Liver (tissue), 3 donors: ENCODE data around the gene SNRPB.

ENCODE experiments used
- FOXA1 ChIP-seq: IDR thresholded peaks from 2 replicates; pipeline ENCODE4 v1.6.1; 2016; ENCODE audit warnings: antibody characterized with exemption
- FOXA2 ChIP-seq: IDR thresholded peaks from 2 replicates; pipeline ENCODE4 v1.6.1; 2016; ENCODE audit warnings: antibody characterized with exemption
- GABPA ChIP-seq, 2 donors: IDR thresholded peaks in 1 of 2; conservative IDR thresholded peaks in 1 of 2; 2 replicates each; pipeline ENCODE4 v1.6.1; 2016; ENCODE audit warnings: antibody characterized with exemption in 2 of 2, mild to moderate bottlenecking in 1 of 2, moderate library complexity in 1 of 2
- HNF4A ChIP-seq, 2 donors: conservative IDR thresholded peaks; 2 replicates each; pipeline ENCODE4 v1.6.1; 2016; ENCODE audit warnings: antibody characterized with exemption in 2 of 2, mild to moderate bottlenecking in 2 of 2
- JUND ChIP-seq, 2 donors: IDR thresholded peaks; 2 replicates each; pipeline ENCODE4 v1.6.1; 2016; ENCODE audit warnings: antibody characterized with exemption in 2 of 2
- MAX ChIP-seq: IDR thresholded peaks from 2 replicates; pipeline ENCODE4 v1.6.1; 2016; ENCODE audit warnings: antibody characterized with exemption
- RAD21 ChIP-seq, 2 donors: IDR thresholded peaks; 2 replicates each; pipeline ENCODE4 v1.6.1; 2016; ENCODE audit warnings: antibody characterized with exemption in 2 of 2, mild to moderate bottlenecking in 2 of 2
- RXRA ChIP-seq, 2 donors: IDR thresholded peaks; 2 replicates each; pipeline ENCODE4 v1.6.1; 2017 to 2018; ENCODE audit warnings: antibody characterized with exemption in 2 of 2, mild to moderate bottlenecking in 1 of 2
- SP1 ChIP-seq: IDR thresholded peaks from 2 replicates; pipeline ENCODE4 v1.6.1; 2018; ENCODE audit warnings: antibody characterized with exemption, mild to moderate bottlenecking
- TAF1 ChIP-seq: conservative IDR thresholded peaks from 2 replicates; pipeline ENCODE4 v1.6.1; 2016; ENCODE audit warnings: antibody characterized with exemption, mild to moderate bottlenecking
- YY1 ChIP-seq: IDR thresholded peaks from 2 replicates; pipeline ENCODE4 v1.6.1; 2016; ENCODE audit warnings: antibody characterized with exemption, mild to moderate bottlenecking
- TF ChIP-seq, protein P1 (sequence below): fragments of 150-350 bp; IDR thresholded peaks from 2 replicates; pipeline ENCODE4 v1.5.1; 2017; ENCODE audit warnings: improper control_type of control experiment, low read depth, low read length; ENCODE audit not compliant: missing input control
- TF ChIP-seq, protein P2 (sequence below): IDR thresholded peaks from 2 replicates; pipeline ENCODE4 v1.6.1; 2016; ENCODE audit warnings: antibody characterized with exemption
- TF ChIP-seq, protein P3 (sequence below): IDR thresholded peaks from 2 replicates; pipeline ENCODE4 v1.6.1; 2016; ENCODE audit warnings: antibody characterized with exemption, mild to moderate bottlenecking
- donor health status: healthy.
- donor health status: healthy.

- TF ChIP-seq, protein P1, sequence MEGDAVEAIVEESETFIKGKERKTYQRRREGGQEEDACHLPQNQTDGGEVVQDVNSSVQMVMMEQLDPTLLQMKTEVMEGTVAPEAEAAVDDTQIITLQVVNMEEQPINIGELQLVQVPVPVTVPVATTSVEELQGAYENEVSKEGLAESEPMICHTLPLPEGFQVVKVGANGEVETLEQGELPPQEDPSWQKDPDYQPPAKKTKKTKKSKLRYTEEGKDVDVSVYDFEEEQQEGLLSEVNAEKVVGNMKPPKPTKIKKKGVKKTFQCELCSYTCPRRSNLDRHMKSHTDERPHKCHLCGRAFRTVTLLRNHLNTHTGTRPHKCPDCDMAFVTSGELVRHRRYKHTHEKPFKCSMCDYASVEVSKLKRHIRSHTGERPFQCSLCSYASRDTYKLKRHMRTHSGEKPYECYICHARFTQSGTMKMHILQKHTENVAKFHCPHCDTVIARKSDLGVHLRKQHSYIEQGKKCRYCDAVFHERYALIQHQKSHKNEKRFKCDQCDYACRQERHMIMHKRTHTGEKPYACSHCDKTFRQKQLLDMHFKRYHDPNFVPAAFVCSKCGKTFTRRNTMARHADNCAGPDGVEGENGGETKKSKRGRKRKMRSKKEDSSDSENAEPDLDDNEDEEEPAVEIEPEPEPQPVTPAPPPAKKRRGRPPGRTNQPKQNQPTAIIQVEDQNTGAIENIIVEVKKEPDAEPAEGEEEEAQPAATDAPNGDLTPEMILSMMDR = no peak
- no peak for TF ChIP-seq RAD21 (IDR thresholded peaks at IDR 0.05)
- no peak for TF ChIP-seq TAF1
- no peak for TF ChIP-seq SP1
- TF ChIP-seq RXRA (IDR thresholded peaks at IDR 0.05) = no peak
- no peak for TF ChIP-seq MAX
- no peak for TF ChIP-seq YY1
- TF ChIP-seq FOXA2 = no peak
- TF ChIP-seq, protein P2, sequence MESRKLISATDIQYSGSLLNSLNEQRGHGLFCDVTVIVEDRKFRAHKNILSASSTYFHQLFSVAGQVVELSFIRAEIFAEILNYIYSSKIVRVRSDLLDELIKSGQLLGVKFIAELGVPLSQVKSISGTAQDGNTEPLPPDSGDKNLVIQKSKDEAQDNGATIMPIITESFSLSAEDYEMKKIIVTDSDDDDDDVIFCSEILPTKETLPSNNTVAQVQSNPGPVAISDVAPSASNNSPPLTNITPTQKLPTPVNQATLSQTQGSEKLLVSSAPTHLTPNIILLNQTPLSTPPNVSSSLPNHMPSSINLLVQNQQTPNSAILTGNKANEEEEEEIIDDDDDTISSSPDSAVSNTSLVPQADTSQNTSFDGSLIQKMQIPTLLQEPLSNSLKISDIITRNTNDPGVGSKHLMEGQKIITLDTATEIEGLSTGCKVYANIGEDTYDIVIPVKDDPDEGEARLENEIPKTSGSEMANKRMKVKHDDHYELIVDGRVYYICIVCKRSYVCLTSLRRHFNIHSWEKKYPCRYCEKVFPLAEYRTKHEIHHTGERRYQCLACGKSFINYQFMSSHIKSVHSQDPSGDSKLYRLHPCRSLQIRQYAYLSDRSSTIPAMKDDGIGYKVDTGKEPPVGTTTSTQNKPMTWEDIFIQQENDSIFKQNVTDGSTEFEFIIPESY = no peak
- TF ChIP-seq, protein P3, sequence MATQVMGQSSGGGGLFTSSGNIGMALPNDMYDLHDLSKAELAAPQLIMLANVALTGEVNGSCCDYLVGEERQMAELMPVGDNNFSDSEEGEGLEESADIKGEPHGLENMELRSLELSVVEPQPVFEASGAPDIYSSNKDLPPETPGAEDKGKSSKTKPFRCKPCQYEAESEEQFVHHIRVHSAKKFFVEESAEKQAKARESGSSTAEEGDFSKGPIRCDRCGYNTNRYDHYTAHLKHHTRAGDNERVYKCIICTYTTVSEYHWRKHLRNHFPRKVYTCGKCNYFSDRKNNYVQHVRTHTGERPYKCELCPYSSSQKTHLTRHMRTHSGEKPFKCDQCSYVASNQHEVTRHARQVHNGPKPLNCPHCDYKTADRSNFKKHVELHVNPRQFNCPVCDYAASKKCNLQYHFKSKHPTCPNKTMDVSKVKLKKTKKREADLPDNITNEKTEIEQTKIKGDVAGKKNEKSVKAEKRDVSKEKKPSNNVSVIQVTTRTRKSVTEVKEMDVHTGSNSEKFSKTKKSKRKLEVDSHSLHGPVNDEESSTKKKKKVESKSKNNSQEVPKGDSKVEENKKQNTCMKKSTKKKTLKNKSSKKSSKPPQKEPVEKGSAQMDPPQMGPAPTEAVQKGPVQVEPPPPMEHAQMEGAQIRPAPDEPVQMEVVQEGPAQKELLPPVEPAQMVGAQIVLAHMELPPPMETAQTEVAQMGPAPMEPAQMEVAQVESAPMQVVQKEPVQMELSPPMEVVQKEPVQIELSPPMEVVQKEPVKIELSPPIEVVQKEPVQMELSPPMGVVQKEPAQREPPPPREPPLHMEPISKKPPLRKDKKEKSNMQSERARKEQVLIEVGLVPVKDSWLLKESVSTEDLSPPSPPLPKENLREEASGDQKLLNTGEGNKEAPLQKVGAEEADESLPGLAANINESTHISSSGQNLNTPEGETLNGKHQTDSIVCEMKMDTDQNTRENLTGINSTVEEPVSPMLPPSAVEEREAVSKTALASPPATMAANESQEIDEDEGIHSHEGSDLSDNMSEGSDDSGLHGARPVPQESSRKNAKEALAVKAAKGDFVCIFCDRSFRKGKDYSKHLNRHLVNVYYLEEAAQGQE = no peak
- TF ChIP-seq JUND (IDR thresholded peaks at IDR 0.05) = no peak
- TF ChIP-seq FOXA1 = no peak
- no peak for TF ChIP-seq GABPA (IDR thresholded peaks at IDR 0.05 in 1 of 2, conservative IDR thresholded peaks at IDR 0.05 in 1 of 2)
- TF ChIP-seq HNF4A (conservative IDR thresholded peaks at IDR 0.05) = no peak
Observed at GRCh38 chr20:2469991-2470422, 582 bp downstream of the SNRPB start.
